Endothelial cell of umbilical vein (primary cell): ENCODE measurements around the gene PABPN1. TPM values are rescaled to one million over a fixed set of nuclear protein-coding genes. Genes with fewer than 3 reads are reported as not detected.

Experiments used
- BruUV-seq: library from RNA; stranded (reverse); fragments of 400-500 nt; replicated peaks from 2 replicates; lab custom pipeline; 2021; lab: Mats Ljungman, UMichigan
- CTCF ChIA-PET: fragments of 300-600, 350-600 bp; sonication (Branson Sonifier 250); formaldehyde crosslinking; loops from one replicate; lab custom pipeline; 2021; ENCODE audit warnings: antibody characterized with exemption, inconsistent platforms; lab: Charles Lee
- POLR2A ChIA-PET: fragments of 300-600, 350-600 bp; sonication (Branson Sonifier 250); formaldehyde crosslinking; loops from one replicate; lab custom pipeline; 2021; ENCODE audit warnings: antibody characterized with exemption, inconsistent platforms; lab: Charles Lee
- DNase-seq: peaks from one replicate; pipeline ENCODE4 v3.0.0-alpha.2; 2011; ENCODE audit warnings: low read depth, low spot score
- FAIRE-seq: peaks from 2 replicates; lab custom pipeline; 2011; peaks lifted over from hg19 to GRCh38; lab: Jason Lieb, UNC
- H2AFZ ChIP-seq: 2 replicates; pipeline ENCODE4 v1.6.0; 2012; ENCODE audit warnings: low read depth, low read length, control low read depth, inconsistent platforms
- H3K27ac ChIP-seq: 2 replicates; pipeline ENCODE4 v1.5.1; 2011; ENCODE audit warnings: low read depth, mild to moderate bottlenecking, control low read depth, low read length, moderate library complexity; ENCODE audit not compliant: insufficient read depth
- H3K27me3 ChIP-seq, 2 experiments: 2 replicates each; pipeline versions ENCODE4 v1.6.0 to v1.6.1; 2011; ENCODE audit warnings: low read length in 2 of 2, mixed read lengths in 1 of 2; ENCODE audit not compliant: control insufficient read depth in 2 of 2, insufficient read depth in 2 of 2
- H3K36me3 ChIP-seq, 2 experiments: 2 replicates in 1 of 2; 3 replicates in 1 of 2; pipeline ENCODE4 v1.5.1; 2011; ENCODE audit warnings: low read length in 2 of 2, mild to moderate bottlenecking in 1 of 2, moderate library complexity in 1 of 2; ENCODE audit not compliant: control insufficient read depth in 2 of 2, insufficient read depth in 2 of 2; ENCODE audit errors: extremely low read depth in 1 of 2
- H3K4me1 ChIP-seq: 3 replicates; pipeline ENCODE4 v1.5.1; 2011; ENCODE audit warnings: mild to moderate bottlenecking, low read length; ENCODE audit not compliant: control insufficient read depth, insufficient read depth; ENCODE audit errors: extremely low read depth
- H3K4me2 ChIP-seq: 2 replicates; pipeline ENCODE4 v1.6.1; 2011; ENCODE audit warnings: low read length, control low read depth, mixed read lengths; ENCODE audit not compliant: insufficient read depth
- H3K4me3 ChIP-seq, 3 experiments: fragments of 200-600 bp in 1 of 3; sonication (generic), shearing (Covaris generic) in 1 of 3; replicated peaks in 1 of 3; 2 replicates each; pipeline ENCODE4 v1.5.1; 2011 to 2016; ENCODE audit warnings: control low read depth in 3 of 3, low read length in 3 of 3, mild to moderate bottlenecking in 2 of 3, inconsistent platforms in 1 of 3, low read depth in 1 of 3, moderate library complexity in 1 of 3; ENCODE audit not compliant: insufficient read depth in 1 of 3
- H3K79me2 ChIP-seq: 2 replicates; pipeline ENCODE4 v1.6.0; 2012; ENCODE audit warnings: low read length, inconsistent platforms; ENCODE audit not compliant: control insufficient read depth, insufficient read depth
- H3K9ac ChIP-seq: replicated peaks from 2 replicates; pipeline ENCODE3; 2011; ENCODE audit warnings: low read length, control low read depth; ENCODE audit not compliant: insufficient read depth; ENCODE audit errors: extremely low read depth
- H3K9me1 ChIP-seq: replicated peaks from 3 replicates; pipeline ENCODE4 v1.6.0; 2011; ENCODE audit warnings: mild to moderate bottlenecking, low read length; ENCODE audit not compliant: control insufficient read depth, insufficient read depth; ENCODE audit errors: extremely low read depth
- H3K9me3 ChIP-seq: replicated peaks from 2 replicates; pipeline ENCODE4 v1.5.1; 2012; ENCODE audit warnings: low read length, inconsistent platforms; ENCODE audit not compliant: control insufficient read depth, insufficient read depth
- H4K20me1 ChIP-seq: replicated peaks from 2 replicates; pipeline ENCODE3; 2011; ENCODE audit warnings: mild to moderate bottlenecking, low read length; ENCODE audit not compliant: control insufficient read depth, insufficient read depth; ENCODE audit errors: extremely low read depth
- CTCF ChIP-seq, 2 donors: IDR thresholded peaks; 1 replicate in 1 of 2; 2 replicates in 1 of 2; pipeline ENCODE4 v1.5.1; 2011; ENCODE audit warnings: low read length in 2 of 2, mild to moderate bottlenecking in 2 of 2, moderate library complexity in 2 of 2, control low read depth in 1 of 2, inconsistent platforms in 1 of 2, low read depth in 1 of 2; ENCODE audit not compliant: insufficient read depth in 1 of 2; ENCODE audit errors: extremely low read depth in 1 of 2
- EZH2 ChIP-seq: IDR thresholded peaks from 2 replicates; pipeline ENCODE4 v1.6.1; 2012; ENCODE audit warnings: borderline replicate concordance, low read depth, mild to moderate bottlenecking, moderate library complexity, low read length, inconsistent platforms; ENCODE audit not compliant: severe bottlenecking
- FOS ChIP-seq: IDR thresholded peaks from 2 replicates; pipeline ENCODE4 v1.6.1; 2011; ENCODE audit warnings: mild to moderate bottlenecking, low read length, moderate library complexity, borderline replicate concordance; ENCODE audit not compliant: insufficient read depth
- GATA2 ChIP-seq: IDR thresholded peaks from 2 replicates; pipeline ENCODE4 v1.7.0; 2011; ENCODE audit warnings: low read depth, mild to moderate bottlenecking, moderate library complexity, mixed read lengths, low read length; ENCODE audit not compliant: insufficient read length, insufficient read depth
- JUN ChIP-seq: IDR thresholded peaks from 2 replicates; pipeline ENCODE4 v1.6.1; 2011; ENCODE audit warnings: borderline replicate concordance, low read depth; ENCODE audit not compliant: insufficient read length, insufficient read depth
- MAX ChIP-seq: IDR thresholded peaks from 2 replicates; pipeline ENCODE4 v1.6.1; 2011; ENCODE audit not compliant: insufficient read depth, insufficient read length
- MYC ChIP-seq: IDR thresholded peaks from one replicate; pipeline ENCODE4 v1.6.1; 2011; ENCODE audit warnings: mild to moderate bottlenecking, low read depth, low read length
- POLR2A ChIP-seq: IDR thresholded peaks from 2 replicates; pipeline ENCODE4 v1.6.1; 2012; ENCODE audit warnings: low read depth, mild to moderate bottlenecking, control low read depth, low read length
- POLR2AphosphoS5 ChIP-seq: IDR thresholded peaks from 2 replicates; pipeline ENCODE4 v1.6.1; 2012; ENCODE audit warnings: low read depth, mild to moderate bottlenecking, control low read depth, low read length, moderate library complexity; ENCODE audit not compliant: insufficient read depth
- dilution Hi-C: fragments of 300-500 bp; cut with MboI; formaldehyde crosslinking; loops from one replicate; pipeline ENCODE4 v1.15.0; 2019; ENCODE audit warnings: low sequenced_read_pairs; ENCODE audit not compliant: extremely low pct_ligation_motif_present
- intact Hi-C: fragments of 100-400 bp; cut with micrococcal nuclease; formaldehyde crosslinking; loops from one replicate; pipeline ENCODE4 v1.10.0; 2022
- polyA plus RNA-seq, 4 experiments: library from polyadenylated mRNA; depleted of rRNA in 3 of 4; stranded (reverse) in 3 of 4; unstranded in 1 of 4; fragments of >200 nt; gene quantifications; 2 replicates each; pipeline versions ENCODE4 v1.2.1 to v1.2.3, GENCODE V29; 2011 to 2012; ENCODE audit warnings: missing spikeins in 1 of 4
- total RNA-seq: library from RNA; stranded (reverse); gene quantifications from 2 replicates; pipeline ENCODE4 v1.2.3, GENCODE V29; 2021

The PABPN1 gene
- total and polyA plus RNA-seq, 2 donors (not counting 3 experiments of a cell fraction or from before 2014, with no cell fraction given): 231 TPM

GRCh38 chr14:23345987-23346692 is 24.9 kb downstream of the PABPN1 start:
- Histone ChIP-seq H2AFZ (no peak overlapping the region), H3K27ac (no peak overlapping the region), H3K79me2 (no peaks in the 10 kb centered on the region), H3K27me3 (peaks cover 9 to 13% of the 10 kb centered on the region in 2 experiments), H3K4me3 (no peak overlapping the region), H3K36me3 (no peaks in the 10 kb centered on the region), H4K20me1 (no peaks in the 10 kb centered on the region), H3K4me1 (no peaks in the 10 kb centered on the region), H3K9me3 (no peaks in the 10 kb centered on the region), H3K4me2 (no peak overlapping the region), H3K9me1 (no peaks in the 10 kb centered on the region), H3K9ac (no peak overlapping the region)
- no TSS peak for BruUV-seq
- DNase-seq: no peak
- dilution Hi-C loops (no loop called here), intact Hi-C loops (no loop called here)
- ChIA-PET POLR2A (no interaction called here), CTCF (interaction anchor here (1.0 to 1.9 kb wide), 6 partner anchors 12 to 34 kb away, joined by 3 to 7 read pairs (median 4); no protein-coding TSS in a partner anchor)
- FAIRE-seq: no peak
- TF ChIP-seq POLR2A (no peak), FOS (no peak), POLR2AphosphoS5 (no peak), CTCF (IDR thresholded peaks at IDR 0.05; ENCODE audit: extremely low read depth in 1 of 2, insufficient read depth in 1 of 2, low read depth in 1 of 2, low read length in 2 of 2) (no peak), MAX (no peak), GATA2 (no peak), MYC (no peak), EZH2 (no peak), JUN (no peak)
